ACHN (cell line): ENCODE data around the gene ARHGAP12.
A peak's percentile ranks its signal among the peaks of the same experiment; 100 is the strongest.

ENCODE experiments used
- DNase-seq: peaks from one replicate; pipeline ENCODE4 v3.0.0-alpha.2; 2015
- in situ Hi-C: cut with HindIII; loops from 2 replicates; pipeline ENCODE4 v1.10.0; 2017; ENCODE audit warnings: low sequenced_read_pairs, low pct_ligation_motif_present, low pct_unique_long_range_greater_than_20kb

ARHGAP12 gene

GRCh38 chr10:31838709-31839108, 89.9 kb downstream of the ARHGAP12 start:
- in situ Hi-C loops = no loop called here
- DNase-seq = no peak

- in situ Hi-C loops = no loop called here
These were observed 90.6 kb downstream of the ARHGAP12 start for GRCh38 chr10:31838065-31838464.

GRCh38 chr10:31836569-31837406, 91.8 kb downstream of the ARHGAP12 start:
- peak; percentile 42 for DNase-seq
- in situ Hi-C loops = no loop called here

More at GRCh38 chr10:31838065-31838464, 90.6 kb downstream of the ARHGAP12 start:
- no peak for DNase-seq

- in situ Hi-C loops = no loop called here
- no peak for DNase-seq
These were observed 94.9 kb downstream of the ARHGAP12 start for GRCh38 chr10:31833753-31834152.

GRCh38 chr10:31832261-31832660, 96.4 kb downstream of the ARHGAP12 start:
- in situ Hi-C loops = no loop called here
- no peak for DNase-seq

GRCh38 chr10:31830887-31831286, 97.7 kb downstream of the ARHGAP12 start:
- in situ Hi-C loops = no loop called here
- DNase-seq = no peak

- DNase-seq = no peak
- in situ Hi-C loops = no loop called here
These were observed 98.9 kb downstream of the ARHGAP12 start for GRCh38 chr10:31829776-31830175.

GRCh38 chr10:31823358-31823757, 105.3 kb downstream of the ARHGAP12 start:
- in situ Hi-C loops = no loop called here
- DNase-seq = no peak

- in situ Hi-C loops = no loop called here
- DNase-seq = no peak
These were observed 105.9 kb downstream of the ARHGAP12 start for GRCh38 chr10:31822616-31823318.

GRCh38 chr10:31822150-31822549, 106.5 kb downstream of the ARHGAP12 start:
- in situ Hi-C loops = no loop called here
- DNase-seq = no peak

GRCh38 chr10:31820778-31821369, 107.8 kb downstream of the ARHGAP12 start:
- no peak for DNase-seq
- in situ Hi-C loops = no loop called here

- no peak for DNase-seq
- in situ Hi-C loops = no loop called here
These were observed 108.5 kb downstream of the ARHGAP12 start for GRCh38 chr10:31820096-31820495.

- no peak for DNase-seq
- in situ Hi-C loops = no loop called here
These were observed 109.2 kb downstream of the ARHGAP12 start for GRCh38 chr10:31819391-31819820.

GRCh38 chr10:31816318-31816717, 112.3 kb downstream of the ARHGAP12 start:
- no peak for DNase-seq
- in situ Hi-C loops = no loop called here

- in situ Hi-C loops = no loop called here
These were observed 120.1 kb downstream of the ARHGAP12 start for GRCh38 chr10:31808258-31809218.

GRCh38 chr10:31804352-31804810, 124.2 kb downstream of the ARHGAP12 start:
- in situ Hi-C loops = no loop called here
- DNase-seq = no peak

More at GRCh38 chr10:31808258-31809218, 120.1 kb downstream of the ARHGAP12 start:
- DNase-seq = peak; percentile 50

GRCh38 chr10:31803606-31804351, 124.9 kb downstream of the ARHGAP12 start:
- no peak for DNase-seq

GRCh38 chr10:31799181-31799580, 129.4 kb downstream of the ARHGAP12 start:
- no peak for DNase-seq
- in situ Hi-C loops = no loop called here

More at GRCh38 chr10:31803606-31804351, 124.9 kb downstream of the ARHGAP12 start:
- in situ Hi-C loops = no loop called here
